HepG2 (cell line): ENCODE results near the gene PSMB3. TPM values are rescaled to one million over a fixed set of nuclear protein-coding genes. Genes with fewer than 3 reads are reported as not detected.

Experiments
- ASH2L ChIP-seq: fragments of 300-600, 200-600 bp; sonication (generic); IDR thresholded peaks from 2 replicates; pipeline ENCODE4 v1.7.0; 2017; ENCODE audit warnings: low read depth, mild to moderate bottlenecking, moderate library complexity, mixed read lengths, low read length; ENCODE audit not compliant: insufficient read length
- HDAC2 ChIP-seq: sonication (generic); formaldehyde crosslinking; IDR thresholded peaks from 2 replicates; pipeline ENCODE4 v1.4.0; 2020; ENCODE audit warnings: missing genetic modification reagents
- HIVEP1 ChIP-seq: sonication (generic); formaldehyde crosslinking; IDR thresholded peaks from 2 replicates; pipeline ENCODE4 v1.4.0; 2020; ENCODE audit warnings: mild to moderate bottlenecking, missing genetic modification reagents
- JARID2 ChIP-seq: sonication (generic); formaldehyde crosslinking; IDR thresholded peaks from 2 replicates; pipeline ENCODE4 v1.8.1; 2023; ENCODE audit warnings: missing genetic modification reagents, inconsistent platforms; ENCODE audit not compliant: insufficient replicate concordance
- SMARCE1 ChIP-seq: fragments of 450-650 bp; IDR thresholded peaks from 2 replicates; pipeline ENCODE4 v1.6.1; 2017; ENCODE audit warnings: borderline replicate concordance
- THAP11 ChIP-seq: IDR thresholded peaks from 2 replicates; pipeline ENCODE4 v1.6.1; 2016; ENCODE audit warnings: missing biosample characterization, missing genetic modification reagents
- ZBTB7B ChIP-seq: sonication (generic); formaldehyde crosslinking; IDR thresholded peaks from 2 replicates; pipeline ENCODE4 v1.4.0; 2020; ENCODE audit warnings: missing genetic modification reagents
- ZNF263 ChIP-seq: sonication (generic); formaldehyde crosslinking; IDR thresholded peaks from 2 replicates; pipeline ENCODE4 v1.4.0; 2020; ENCODE audit warnings: missing genetic modification reagents
- ZNF292 ChIP-seq: sonication (generic); formaldehyde crosslinking; IDR thresholded peaks from 2 replicates; pipeline ENCODE4 v1.8.1; 2022; ENCODE audit warnings: mild to moderate bottlenecking, low read depth, missing genetic modification reagents, borderline replicate concordance
- ZNF326 ChIP-seq: sonication (generic); formaldehyde crosslinking; IDR thresholded peaks from 2 replicates; pipeline ENCODE4 v1.4.0; 2020; ENCODE audit warnings: missing genetic modification reagents, borderline replicate concordance
- ZNF343 ChIP-seq: sonication (generic); formaldehyde crosslinking; IDR thresholded peaks from 2 replicates; pipeline ENCODE4 v1.4.0; 2020; ENCODE audit warnings: mild to moderate bottlenecking, missing genetic modification reagents
- ZNF468 ChIP-seq: sonication (generic); formaldehyde crosslinking; IDR thresholded peaks from 2 replicates; pipeline ENCODE4 v1.8.0; 2022; ENCODE audit warnings: mild to moderate bottlenecking, moderate library complexity, missing genetic modification reagents
- polyA plus RNA-seq, 8 experiments: library from polyadenylated mRNA; depleted of rRNA in 3 of 8; stranded (reverse) in 7 of 8; unstranded in 1 of 8; fragments of >200 nt; fragmentation: Illumina TruSeq in 4 of 8; extraction: Trizol in 4 of 8; gene quantifications; 2 replicates each; pipeline versions ENCODE4 v1.2.1 to v1.2.3, GENCODE V29; 2011 to 2016; ENCODE audit warnings: low read depth in 4 of 8, missing spikeins in 1 of 8, mixed read lengths in 1 of 8; ENCODE audit not compliant: insufficient read depth in 1 of 8
- total RNA-seq, 5 experiments: library from RNA; depleted of rRNA; stranded (reverse); fragments of >200 nt; fragmentation: Illumina TruSeq; extraction: Trizol; gene quantifications; 2 replicates each; pipeline ENCODE4 v1.2.3, GENCODE V29; 2016; ENCODE audit warnings: low read depth in 1 of 5
- TF ChIP-seq, protein P1 (sequence below): sonication (generic); formaldehyde crosslinking; IDR thresholded peaks from 2 replicates; pipeline ENCODE4 v1.4.0; 2020; ENCODE audit warnings: mild to moderate bottlenecking, missing genetic modification reagents
- TF ChIP-seq, protein P2 (sequence below): sonication (generic); formaldehyde crosslinking; IDR thresholded peaks from 2 replicates; pipeline ENCODE4 v1.9.0; 2022; ENCODE audit warnings: missing genetic modification reagents, mild to moderate bottlenecking, borderline replicate concordance
- TF ChIP-seq, protein P3 (sequence below): sonication (generic); formaldehyde crosslinking; IDR thresholded peaks from 2 replicates; pipeline ENCODE4 v1.9.0; 2022; ENCODE audit warnings: low read depth, missing genetic modification reagents
- TF ChIP-seq, protein P4 (sequence below), 2 experiments: sonication (generic) in 1 of 2; formaldehyde crosslinking in 1 of 2; IDR thresholded peaks; 2 replicates each; pipeline versions ENCODE4 v1.4.0 to v1.6.1; 2016 to 2020; ENCODE audit warnings: borderline replicate concordance in 1 of 2, low read depth in 1 of 2, mild to moderate bottlenecking in 1 of 2, missing genetic modification reagents in 1 of 2
- TF ChIP-seq, protein P5 (sequence below): sonication (generic); formaldehyde crosslinking; IDR thresholded peaks from 2 replicates; pipeline ENCODE4 v1.4.0; 2020; ENCODE audit warnings: missing genetic modification reagents

Gene PSMB3
- total and polyA plus RNA-seq, 2 of the 13 experiments (the other 11 are each of a cell fraction or from before 2014, with no cell fraction given), result 366 to 517 TPM

DNA sequence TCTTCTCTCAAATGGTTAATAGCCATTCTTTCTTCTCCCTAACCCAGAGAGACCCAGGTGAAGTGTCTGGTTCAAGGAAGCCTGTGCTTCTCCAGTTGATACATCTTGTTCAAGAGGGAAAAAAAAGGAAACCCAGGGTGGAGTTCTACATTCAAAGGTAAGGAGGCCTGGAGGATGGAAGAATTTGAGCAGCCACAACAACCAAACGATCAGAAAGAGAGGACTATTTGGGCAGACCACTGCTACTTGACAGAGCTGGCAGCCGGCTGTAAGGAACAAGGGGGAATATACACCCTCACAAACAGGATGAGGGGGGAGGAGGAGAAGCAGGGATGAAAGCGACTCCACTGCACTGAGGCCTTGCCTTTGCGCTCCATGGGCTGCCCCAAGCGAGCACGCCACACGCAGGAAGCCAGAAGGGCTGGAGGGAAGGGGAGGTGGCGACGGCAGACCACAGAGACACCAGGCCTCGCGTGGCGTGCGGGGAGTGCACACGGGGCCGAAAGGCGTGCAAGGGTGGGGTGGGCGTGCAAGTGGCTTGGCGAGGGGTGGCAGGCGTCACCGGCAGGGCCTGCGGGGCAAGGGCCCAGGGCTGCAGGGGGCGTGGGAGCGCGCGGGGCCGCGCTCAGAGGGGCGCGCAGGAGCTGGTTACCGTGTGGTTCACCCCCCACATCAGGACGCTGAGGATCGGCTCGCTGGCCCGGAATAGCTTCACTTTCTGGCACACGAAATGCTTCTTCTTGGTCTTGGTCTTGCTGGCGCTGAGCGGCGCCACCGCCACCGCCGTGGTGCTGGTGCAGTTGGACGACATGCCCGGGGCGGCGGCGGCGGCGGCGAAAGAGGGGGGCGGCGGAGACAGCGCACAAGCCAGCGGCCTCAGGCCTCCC lies 46.3 kb downstream of the PSMB3 start (continued):
- TF ChIP-seq, protein P1, sequence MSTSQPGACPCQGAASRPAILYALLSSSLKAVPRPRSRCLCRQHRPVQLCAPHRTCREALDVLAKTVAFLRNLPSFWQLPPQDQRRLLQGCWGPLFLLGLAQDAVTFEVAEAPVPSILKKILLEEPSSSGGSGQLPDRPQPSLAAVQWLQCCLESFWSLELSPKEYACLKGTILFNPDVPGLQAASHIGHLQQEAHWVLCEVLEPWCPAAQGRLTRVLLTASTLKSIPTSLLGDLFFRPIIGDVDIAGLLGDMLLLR (CRISPR knock-in tag), result peak; percentile 91
- peak; percentile 16; the same call in 1 of the 2 replicates for TF ChIP-seq HDAC2 (CRISPR knock-in tag)
- no peak for TF ChIP-seq ZNF292
- no peak; the same call in none of the 2 replicates for TF ChIP-seq THAP11 (CRISPR knock-in tag)
- peak; percentile 81 for TF ChIP-seq ZBTB7B (CRISPR knock-in tag)
- TF ChIP-seq ZNF468 (CRISPR knock-in tag), result no peak
- no peak for TF ChIP-seq ZNF326 (CRISPR knock-in tag)
- peak; percentile 62; the same call in 1 of the 2 replicates for TF ChIP-seq HIVEP1
- no peak for TF ChIP-seq SMARCE1
- TF ChIP-seq, protein P2, sequence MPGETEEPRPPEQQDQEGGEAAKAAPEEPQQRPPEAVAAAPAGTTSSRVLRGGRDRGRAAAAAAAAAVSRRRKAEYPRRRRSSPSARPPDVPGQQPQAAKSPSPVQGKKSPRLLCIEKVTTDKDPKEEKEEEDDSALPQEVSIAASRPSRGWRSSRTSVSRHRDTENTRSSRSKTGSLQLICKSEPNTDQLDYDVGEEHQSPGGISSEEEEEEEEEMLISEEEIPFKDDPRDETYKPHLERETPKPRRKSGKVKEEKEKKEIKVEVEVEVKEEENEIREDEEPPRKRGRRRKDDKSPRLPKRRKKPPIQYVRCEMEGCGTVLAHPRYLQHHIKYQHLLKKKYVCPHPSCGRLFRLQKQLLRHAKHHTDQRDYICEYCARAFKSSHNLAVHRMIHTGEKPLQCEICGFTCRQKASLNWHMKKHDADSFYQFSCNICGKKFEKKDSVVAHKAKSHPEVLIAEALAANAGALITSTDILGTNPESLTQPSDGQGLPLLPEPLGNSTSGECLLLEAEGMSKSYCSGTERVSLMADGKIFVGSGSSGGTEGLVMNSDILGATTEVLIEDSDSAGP, result no peak; the same call in 1 of the 2 replicates
- TF ChIP-seq JARID2 (CRISPR knock-in tag), result no peak
- TF ChIP-seq, protein P3, sequence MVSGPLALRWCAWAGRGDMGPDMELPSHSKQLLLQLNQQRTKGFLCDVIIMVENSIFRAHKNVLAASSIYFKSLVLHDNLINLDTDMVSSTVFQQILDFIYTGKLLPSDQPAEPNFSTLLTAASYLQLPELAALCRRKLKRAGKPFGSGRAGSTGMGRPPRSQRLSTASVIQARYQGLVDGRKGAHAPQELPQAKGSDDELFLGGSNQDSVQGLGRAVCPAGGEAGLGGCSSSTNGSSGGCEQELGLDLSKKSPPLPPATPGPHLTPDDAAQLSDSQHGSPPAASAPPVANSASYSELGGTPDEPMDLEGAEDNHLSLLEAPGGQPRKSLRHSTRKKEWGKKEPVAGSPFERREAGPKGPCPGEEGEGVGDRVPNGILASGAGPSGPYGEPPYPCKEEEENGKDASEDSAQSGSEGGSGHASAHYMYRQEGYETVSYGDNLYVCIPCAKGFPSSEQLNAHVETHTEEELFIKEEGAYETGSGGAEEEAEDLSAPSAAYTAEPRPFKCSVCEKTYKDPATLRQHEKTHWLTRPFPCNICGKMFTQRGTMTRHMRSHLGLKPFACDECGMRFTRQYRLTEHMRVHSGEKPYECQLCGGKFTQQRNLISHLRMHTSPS (CRISPR knock-in tag), result peak; percentile 76; the same call in 1 of the 2 replicates
- no peak; the same call in 1 of the 2 replicates for TF ChIP-seq ZNF343 (CRISPR knock-in tag)
- TF ChIP-seq, protein P4, sequence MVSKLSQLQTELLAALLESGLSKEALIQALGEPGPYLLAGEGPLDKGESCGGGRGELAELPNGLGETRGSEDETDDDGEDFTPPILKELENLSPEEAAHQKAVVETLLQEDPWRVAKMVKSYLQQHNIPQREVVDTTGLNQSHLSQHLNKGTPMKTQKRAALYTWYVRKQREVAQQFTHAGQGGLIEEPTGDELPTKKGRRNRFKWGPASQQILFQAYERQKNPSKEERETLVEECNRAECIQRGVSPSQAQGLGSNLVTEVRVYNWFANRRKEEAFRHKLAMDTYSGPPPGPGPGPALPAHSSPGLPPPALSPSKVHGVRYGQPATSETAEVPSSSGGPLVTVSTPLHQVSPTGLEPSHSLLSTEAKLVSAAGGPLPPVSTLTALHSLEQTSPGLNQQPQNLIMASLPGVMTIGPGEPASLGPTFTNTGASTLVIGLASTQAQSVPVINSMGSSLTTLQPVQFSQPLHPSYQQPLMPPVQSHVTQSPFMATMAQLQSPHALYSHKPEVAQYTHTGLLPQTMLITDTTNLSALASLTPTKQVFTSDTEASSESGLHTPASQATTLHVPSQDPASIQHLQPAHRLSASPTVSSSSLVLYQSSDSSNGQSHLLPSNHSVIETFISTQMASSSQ (IDR thresholded peaks at IDR 0.05; ENCODE audit: low read depth), result no peak
- TF ChIP-seq, protein P4 (CRISPR knock-in tag; IDR thresholded peaks at IDR 0.05; ENCODE audit: borderline replicate concordance), result no peak
- TF ChIP-seq ASH2L, result peak; percentile 70
- TF ChIP-seq, protein P5, sequence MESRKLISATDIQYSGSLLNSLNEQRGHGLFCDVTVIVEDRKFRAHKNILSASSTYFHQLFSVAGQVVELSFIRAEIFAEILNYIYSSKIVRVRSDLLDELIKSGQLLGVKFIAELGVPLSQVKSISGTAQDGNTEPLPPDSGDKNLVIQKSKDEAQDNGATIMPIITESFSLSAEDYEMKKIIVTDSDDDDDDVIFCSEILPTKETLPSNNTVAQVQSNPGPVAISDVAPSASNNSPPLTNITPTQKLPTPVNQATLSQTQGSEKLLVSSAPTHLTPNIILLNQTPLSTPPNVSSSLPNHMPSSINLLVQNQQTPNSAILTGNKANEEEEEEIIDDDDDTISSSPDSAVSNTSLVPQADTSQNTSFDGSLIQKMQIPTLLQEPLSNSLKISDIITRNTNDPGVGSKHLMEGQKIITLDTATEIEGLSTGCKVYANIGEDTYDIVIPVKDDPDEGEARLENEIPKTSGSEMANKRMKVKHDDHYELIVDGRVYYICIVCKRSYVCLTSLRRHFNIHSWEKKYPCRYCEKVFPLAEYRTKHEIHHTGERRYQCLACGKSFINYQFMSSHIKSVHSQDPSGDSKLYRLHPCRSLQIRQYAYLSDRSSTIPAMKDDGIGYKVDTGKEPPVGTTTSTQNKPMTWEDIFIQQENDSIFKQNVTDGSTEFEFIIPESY (CRISPR knock-in tag), result no peak
- 0 out of 2 replicates have a peak, but pooled peaks have one; percentile 13 for TF ChIP-seq ZNF263 (CRISPR knock-in tag)
